SK-N-SH (cell line): ENCODE results near the gene OCA2. TPM values are rescaled to one million over a fixed set of nuclear protein-coding genes. Genes with fewer than 3 reads are reported as not detected.
"Not testable (repeated sequence)": the region's sequence is repeated elsewhere in the genome, so short reads cannot be mapped to it uniquely, and the experiment has no call there.

Experiments used
- CTCF ChIA-PET: fragments of 300-600, 350-600 bp; formaldehyde crosslinking; extraction: SDS; loops from one replicate; lab custom pipeline; 2021; lab: Yijun Ruan, JAX
- POLR2A ChIA-PET: fragments of 350-600 bp; sonication (Branson Sonifier 250); formaldehyde crosslinking; extraction: SDS; loops from one replicate; lab custom pipeline; 2020; ENCODE audit warnings: antibody characterized with exemption, inconsistent platforms; lab: Yijun Ruan, JAX
- DNase-seq: peaks from one replicate; pipeline ENCODE4 v3.0.0; 2012
- H2AFZ ChIP-seq: fragments of 200-600 bp; sonication (generic); 2 replicates; pipeline ENCODE4 v1.8.1; 2016; ENCODE audit warnings: antibody characterized with exemption, mild to moderate bottlenecking, low read depth
- H3F3A ChIP-seq: fragments of 200-600 bp; sonication (generic); replicated peaks from 2 replicates; pipeline ENCODE3; 2016; ENCODE audit warnings: antibody characterized with exemption, mild to moderate bottlenecking; ENCODE audit not compliant: insufficient read depth
- H3K27ac ChIP-seq, 2 experiments: fragments of 200-500 bp in 1 of 2; fragments of 200-600 bp in 1 of 2; sonication (Bioruptor generic) in 1 of 2; sonication (generic), shearing (Covaris generic) in 1 of 2; 2 replicates each; pipeline versions ENCODE4 v1.5.1 to v1.6.1; 2014 to 2016; ENCODE audit warnings: low read depth in 2 of 2, inconsistent platforms in 1 of 2, low read length in 1 of 2, mild to moderate bottlenecking in 1 of 2, mixed read lengths in 1 of 2
- H3K27me3 ChIP-seq: fragments of 200-600 bp; sonication (generic), shearing (Covaris generic); 2 replicates; pipeline ENCODE4 v1.6.1; 2016; ENCODE audit warnings: mixed run types; ENCODE audit not compliant: insufficient read depth
- H3K36me3 ChIP-seq, 2 experiments: fragments of 200-500 bp in 1 of 2; fragments of 200-600 bp in 1 of 2; sonication (Bioruptor generic) in 1 of 2; sonication (generic) in 1 of 2; replicated peaks in 1 of 2; 2 replicates each; pipeline versions ENCODE3 to v1.5.1; 2014 to 2016; ENCODE audit warnings: low read length in 1 of 2, mild to moderate bottlenecking in 1 of 2; ENCODE audit not compliant: insufficient read depth in 2 of 2, control insufficient read depth in 1 of 2
- H3K4me1 ChIP-seq, 2 experiments: fragments of 200-500 bp in 1 of 2; fragments of 200-600 bp in 1 of 2; sonication (Bioruptor generic) in 1 of 2; sonication (generic), shearing (Covaris generic) in 1 of 2; 2 replicates each; pipeline versions ENCODE4 v1.5.1 to v1.6.1; 2014 to 2016; ENCODE audit warnings: low read depth in 1 of 2, low read length in 1 of 2, mixed run types in 1 of 2; ENCODE audit not compliant: insufficient read depth in 2 of 2, control insufficient read depth in 1 of 2
- H3K4me2 ChIP-seq: fragments of 200-600 bp; sonication (generic), shearing (Covaris generic); 2 replicates; pipeline ENCODE4 v1.6.1; 2017; ENCODE audit warnings: mixed run types
- H3K4me3 ChIP-seq, 2 experiments: fragments of 200-500 bp in 1 of 2; fragments of 200-600 bp in 1 of 2; sonication (Bioruptor generic) in 1 of 2; sonication (generic), shearing (Covaris generic) in 1 of 2; 2 replicates each; pipeline versions ENCODE4 v1.5.1 to v1.8.1; 2014 to 2016; ENCODE audit warnings: low read depth in 2 of 2, inconsistent platforms in 1 of 2, low read length in 1 of 2, mild to moderate bottlenecking in 1 of 2, mixed read lengths in 1 of 2, moderate library complexity in 1 of 2
- H3K79me2 ChIP-seq: fragments of 200-600 bp; sonication (generic); 2 replicates; pipeline ENCODE4 v1.8.1; 2017; ENCODE audit warnings: mild to moderate bottlenecking; ENCODE audit not compliant: insufficient read depth
- H3K9ac ChIP-seq: fragments of 200-600 bp; sonication (generic); 2 replicates; pipeline ENCODE4 v1.6.1; 2017; ENCODE audit warnings: mixed run types
- H3K9me2 ChIP-seq: fragments of 200-600 bp; sonication (generic); 2 replicates; pipeline ENCODE4 v1.6.1; 2017; ENCODE audit warnings: mixed run types
- H3K9me3 ChIP-seq: fragments of 200-600 bp; sonication (generic); 2 replicates; pipeline ENCODE4 v1.6.1; 2017; ENCODE audit warnings: mixed run types, mild to moderate bottlenecking, moderate library complexity
- H4K20me1 ChIP-seq: fragments of 200-600 bp; sonication (generic); 2 replicates; pipeline ENCODE4 v1.6.1; 2017; ENCODE audit warnings: mild to moderate bottlenecking, mixed run types; ENCODE audit not compliant: insufficient read depth
- CHD2 ChIP-seq: fragments of 150-350 bp; IDR thresholded peaks from 2 replicates; pipeline ENCODE4 v1.6.1; 2018; ENCODE audit warnings: low read length; ENCODE audit not compliant: partially characterized antibody
- CTCF ChIP-seq: fragments of 200-600 bp; sonication (generic); IDR thresholded peaks from 2 replicates; pipeline ENCODE4 v1.6.1; 2017; ENCODE audit warnings: antibody characterized with exemption, mild to moderate bottlenecking, moderate library complexity
- EP300 ChIP-seq, 2 experiments: IDR thresholded peaks; 2 replicates each; pipeline versions ENCODE4 v1.4.0 to v1.6.1; 2012; ENCODE audit warnings: borderline replicate concordance in 1 of 2, low read depth in 1 of 2, low read length in 1 of 2
- FOSL2 ChIP-seq: IDR thresholded peaks from 2 replicates; pipeline ENCODE4 v1.4.0; 2012; ENCODE audit warnings: low read depth, mild to moderate bottlenecking, moderate library complexity, borderline replicate concordance
- FOXM1 ChIP-seq: IDR thresholded peaks from 2 replicates; pipeline ENCODE4 v1.4.0; 2012; ENCODE audit warnings: low read depth, mild to moderate bottlenecking
- JUND ChIP-seq: IDR thresholded peaks from 2 replicates; pipeline ENCODE4 v1.4.0; 2012
- MEF2A ChIP-seq: IDR thresholded peaks from 2 replicates; pipeline ENCODE4 v1.4.0; 2012; ENCODE audit warnings: low read depth, borderline replicate concordance
- NFIC ChIP-seq: IDR thresholded peaks from 2 replicates; pipeline ENCODE4 v1.4.0; 2012; ENCODE audit warnings: borderline replicate concordance
- POLR2AphosphoS5 ChIP-seq: IDR thresholded peaks from 2 replicates; pipeline ENCODE4 v1.6.1; 2012; ENCODE audit warnings: low read depth, low read length
- RAD21 ChIP-seq: IDR thresholded peaks from 2 replicates; pipeline ENCODE4 v1.6.1; 2012; ENCODE audit warnings: mild to moderate bottlenecking, low read length
- RCOR1 ChIP-seq: fragments of 150-350 bp; IDR thresholded peaks from 2 replicates; pipeline ENCODE4 v1.6.1; 2017; ENCODE audit warnings: antibody characterized with exemption, low read length
- RXRA ChIP-seq: IDR thresholded peaks from 2 replicates; pipeline ENCODE4 v1.4.0; 2012; ENCODE audit warnings: low read depth, mild to moderate bottlenecking, borderline replicate concordance
- USF2 ChIP-seq: fragments of 150-350 bp; IDR thresholded peaks from 2 replicates; pipeline ENCODE4 v1.6.1; 2017; ENCODE audit warnings: antibody characterized with exemption, low read length, low read depth, borderline replicate concordance
- ZBTB33 ChIP-seq: IDR thresholded peaks from 2 replicates; pipeline ENCODE4 v1.4.0; 2012; ENCODE audit warnings: low read depth, borderline replicate concordance
- WGBS: methylation state at CpG from one replicate; pipeline ENCODE4 v1.1.6; 2017; ENCODE audit warnings: low lambda C conversion rate; 5-methylcytosine and 5-hydroxymethylcytosine counted together
- polyA plus RNA-seq, 3 experiments: library from polyadenylated mRNA; depleted of rRNA; stranded (reverse); fragments of >200 nt; gene quantifications; 2 replicates each; pipeline ENCODE4 v1.2.3, GENCODE V29; 2012
- TF ChIP-seq, protein P1 (sequence below): IDR thresholded peaks from 2 replicates; pipeline ENCODE4 v1.4.0; 2012; ENCODE audit warnings: low read depth

OCA2 gene
- polyA plus RNA-seq, 1 of the 3 experiments (the other 2 are of a cell fraction): 0.16 TPM

GRCh38 chr15:28013976-28014375 is 85.1 kb downstream of the OCA2 start (continued):
- TF ChIP-seq ZBTB33: no peak
- TF ChIP-seq EP300 (IDR thresholded peaks at IDR 0.05; ENCODE audit: borderline replicate concordance in 1 of 2, low read depth in 1 of 2, low read length in 1 of 2): no peak

DNA sequence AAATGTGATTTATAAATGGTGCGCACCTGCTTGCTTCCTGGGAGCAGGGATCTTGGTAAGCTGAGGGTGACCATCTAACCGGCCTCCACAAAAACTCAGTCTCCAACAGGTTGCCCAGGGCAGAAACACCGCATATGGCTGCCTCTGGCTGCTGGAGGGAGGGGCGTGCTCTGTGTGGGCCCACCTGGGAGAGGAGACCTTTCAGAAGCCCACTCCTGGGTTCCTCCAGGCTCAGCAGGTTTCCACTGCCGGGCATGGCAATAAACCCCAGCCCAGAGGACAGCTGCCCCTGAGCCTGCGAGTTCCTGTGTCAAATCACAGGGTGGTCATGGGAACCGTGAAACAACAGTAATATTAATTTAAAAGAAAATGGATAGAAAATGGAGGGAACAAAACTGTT is 85.6 kb downstream of the OCA2 start:
- no peaks in the 10 kb centered on the region for H3K4me1 ChIP-seq
- ChIA-PET CTCF (interaction anchor here (2.7 kb wide), 1 partner anchor 8 kb away, joined by 13 read pairs; no protein-coding TSS in a partner anchor), POLR2A (no interaction called here)
- no peaks in the 10 kb centered on the region for H3K79me2 ChIP-seq
- H4K20me1 ChIP-seq: no peaks in the 10 kb centered on the region
- H3K4me3 ChIP-seq: no peak overlapping the region
- no peaks in the 10 kb centered on the region for H3K9me2 ChIP-seq
- no peak overlapping the region for H3K4me2 ChIP-seq
- H3K27ac ChIP-seq: no peak overlapping the region
- H3K9ac ChIP-seq: no peak overlapping the region
- H3K9me3 ChIP-seq: no peaks in the 10 kb centered on the region
- no peak for DNase-seq
- H3K36me3 ChIP-seq: no peaks in the 10 kb centered on the region
- WGBS: 53% methylated on average over 4 of the region's 7 CpGs
- H2AFZ ChIP-seq: no peak overlapping the region
- no peaks in the 10 kb centered on the region for H3K27me3 ChIP-seq
- H3F3A ChIP-seq: no peaks in the 10 kb centered on the region
- TF ChIP-seq MEF2A (no peak), FOXM1 (no peak), CHD2 (no peak), RAD21 (no peak), NFIC (no peak), CTCF (no peak), JUND (no peak), EP300 (IDR thresholded peaks at IDR 0.05; ENCODE audit: borderline replicate concordance in 1 of 2, low read depth in 1 of 2, low read length in 1 of 2) (no peak), FOSL2 (no peak), RXRA (no peak)

- no peaks in the 10 kb centered on the region for H3K9me2 ChIP-seq
- no peak for DNase-seq
- no peak overlapping the region for H3K9ac ChIP-seq
- no peaks in the 10 kb centered on the region for H3F3A ChIP-seq
- no peak overlapping the region for H3K27ac ChIP-seq
- TF ChIP-seq RAD21 (no peak), POLR2AphosphoS5 (no peak), USF2 (no peak), RCOR1 (no peak), FOXM1 (no peak), FOSL2 (no peak)
- TF ChIP-seq, protein P1, sequence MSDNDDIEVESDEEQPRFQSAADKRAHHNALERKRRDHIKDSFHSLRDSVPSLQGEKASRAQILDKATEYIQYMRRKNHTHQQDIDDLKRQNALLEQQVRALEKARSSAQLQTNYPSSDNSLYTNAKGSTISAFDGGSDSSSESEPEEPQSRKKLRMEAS: no peak
- H3K4me2 ChIP-seq: no peak overlapping the region
- no peaks in the 10 kb centered on the region for H3K36me3 ChIP-seq
- H3K79me2 ChIP-seq: no peaks in the 10 kb centered on the region
- H4K20me1 ChIP-seq: no peaks in the 10 kb centered on the region
- ChIA-PET CTCF (interaction anchor here (0.9 to 2.7 kb wide), 2 partner anchors 9 to 114 kb away, joined by 3 to 13 read pairs; no protein-coding TSS in a partner anchor), POLR2A (no interaction called here)
- H3K4me1 ChIP-seq: no peaks in the 10 kb centered on the region
- 26% methylated on average over 4 of the region's 4 CpGs for WGBS
- no peaks in the 10 kb centered on the region for H3K27me3 ChIP-seq
- no peak overlapping the region for H3K4me3 ChIP-seq
- no peak overlapping the region for H2AFZ ChIP-seq
- no peaks in the 10 kb centered on the region for H3K9me3 ChIP-seq
Observed at GRCh38 chr15:28012231-28012630, 86.9 kb downstream of the OCA2 start.

DNA sequence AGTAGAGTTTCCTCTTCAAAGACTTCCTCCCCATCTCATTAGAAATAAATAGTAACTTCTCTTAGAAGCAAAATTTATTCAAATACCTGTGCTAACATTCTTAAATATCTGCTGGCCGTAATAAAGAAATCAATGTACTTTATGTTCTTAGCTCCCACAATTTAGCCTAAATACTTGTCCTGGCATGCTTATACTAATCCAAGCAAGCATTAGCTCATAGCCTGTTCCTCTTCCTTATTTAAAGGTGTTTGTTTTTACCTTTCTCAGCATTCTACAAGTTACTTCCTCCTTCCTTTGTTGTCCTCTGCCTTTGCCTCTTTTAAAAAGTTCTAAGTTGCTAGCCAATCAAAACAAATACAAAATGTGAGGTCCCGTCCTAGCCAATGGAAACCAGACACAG is 90.9 kb downstream of the OCA2 start:
- WGBS: 38% methylated on average over 2 of the region's 2 CpGs
- H3K27me3 ChIP-seq, CTCF ChIA-PET: not testable (repeated sequence)

More for the DNA sequence above, 90.9 kb downstream of the OCA2 start:
- H3K9me2 ChIP-seq, POLR2A ChIA-PET, H3K27ac ChIP-seq, H3K4me1 ChIP-seq, H3K9ac ChIP-seq, H3K4me3 ChIP-seq, H3K9me3 ChIP-seq, H3F3A ChIP-seq, DNase-seq, H3K4me2 ChIP-seq, H4K20me1 ChIP-seq, H3K79me2 ChIP-seq, H2AFZ ChIP-seq, H3K36me3 ChIP-seq: not testable (repeated sequence)
